GM19099 (cell line): ENCODE data around the gene OMA1.

ENCODE experiments used
- POLR2A ChIP-seq: IDR thresholded peaks from 3 replicates; pipeline ENCODE4 v1.6.1; 2011; ENCODE audit warnings: low read depth; ENCODE audit not compliant: insufficient read length; ENCODE audit errors: extremely low read depth

Gene OMA1

DNA sequence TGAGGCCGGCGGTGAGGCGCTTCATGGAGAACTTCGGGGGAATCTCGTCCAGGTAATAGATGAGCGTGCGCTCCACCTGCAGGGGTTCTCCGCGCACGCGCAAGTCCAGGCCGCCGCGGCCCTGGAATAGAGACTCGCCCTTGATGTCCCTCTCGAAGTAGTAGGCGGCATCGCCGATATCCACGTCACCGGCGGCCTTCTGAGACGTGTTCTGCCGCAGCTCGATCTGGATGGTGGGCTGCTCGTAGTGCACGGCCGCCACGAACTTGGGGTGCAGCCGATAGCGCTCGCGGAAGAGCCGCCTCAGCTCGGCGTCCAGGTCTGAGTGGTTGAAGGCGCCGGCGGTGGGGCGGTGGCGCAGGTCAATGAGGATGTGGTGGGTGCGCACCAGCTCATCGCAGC, 29.8 kb upstream of the OMA1 start:
- no peak for TF ChIP-seq POLR2A

DNA sequence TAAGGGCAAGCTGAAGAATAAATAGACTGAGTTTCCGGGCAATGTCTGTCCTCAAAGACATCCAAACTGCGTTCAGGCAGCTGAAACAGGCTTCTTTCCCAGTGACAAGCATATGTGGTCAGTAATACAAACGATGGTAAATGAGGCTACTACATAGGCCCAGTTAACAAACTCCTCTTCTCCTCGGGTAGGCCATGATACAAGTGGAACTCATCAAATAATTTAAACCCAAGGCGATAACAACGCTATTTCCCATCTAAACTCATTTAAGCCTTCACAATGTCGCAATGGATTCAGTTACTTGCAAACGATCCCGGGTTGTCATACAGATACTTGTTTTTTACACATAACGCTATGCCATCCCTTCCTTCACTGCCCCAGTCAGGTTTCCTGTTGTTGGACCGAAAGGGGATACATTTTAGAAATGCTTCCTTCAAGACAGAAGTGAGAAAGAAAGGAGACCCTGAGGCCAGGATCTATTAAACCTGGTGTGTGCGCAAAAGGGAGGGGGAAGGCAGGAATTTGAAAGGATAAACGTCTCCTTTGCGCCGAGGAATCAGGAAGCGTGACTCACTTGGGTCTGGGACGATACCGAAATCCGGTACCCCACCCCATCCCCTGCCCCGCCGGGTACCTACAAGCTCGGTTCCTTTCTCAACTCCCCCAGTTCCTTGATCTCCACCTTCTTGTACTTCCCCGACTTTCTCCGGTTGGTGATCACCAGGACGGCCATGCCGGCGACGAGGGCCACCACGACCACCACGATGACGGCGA, 29.2 kb upstream of the OMA1 start:
- no peak for TF ChIP-seq POLR2A

DNA sequence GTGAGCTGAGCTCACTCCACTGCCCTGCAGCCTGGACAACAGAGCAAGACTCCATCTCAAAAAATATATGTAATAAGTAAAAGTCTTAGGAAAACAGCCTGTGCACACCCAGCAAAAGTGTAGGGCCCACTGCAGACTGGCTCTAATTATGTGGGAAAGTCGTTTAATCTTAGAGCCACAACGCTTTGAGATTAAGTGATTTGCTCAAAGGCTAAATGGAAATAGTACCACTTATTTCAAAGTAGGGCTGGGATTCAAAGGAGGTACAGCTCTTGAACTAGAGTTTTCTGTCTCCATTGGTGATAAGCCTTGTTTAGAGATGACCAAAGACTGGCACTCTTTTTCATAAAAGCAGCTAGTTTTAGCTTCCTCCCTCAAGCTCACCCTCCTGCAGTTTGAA, 28.3 kb upstream of the OMA1 start:
- no peak for TF ChIP-seq POLR2A

DNA sequence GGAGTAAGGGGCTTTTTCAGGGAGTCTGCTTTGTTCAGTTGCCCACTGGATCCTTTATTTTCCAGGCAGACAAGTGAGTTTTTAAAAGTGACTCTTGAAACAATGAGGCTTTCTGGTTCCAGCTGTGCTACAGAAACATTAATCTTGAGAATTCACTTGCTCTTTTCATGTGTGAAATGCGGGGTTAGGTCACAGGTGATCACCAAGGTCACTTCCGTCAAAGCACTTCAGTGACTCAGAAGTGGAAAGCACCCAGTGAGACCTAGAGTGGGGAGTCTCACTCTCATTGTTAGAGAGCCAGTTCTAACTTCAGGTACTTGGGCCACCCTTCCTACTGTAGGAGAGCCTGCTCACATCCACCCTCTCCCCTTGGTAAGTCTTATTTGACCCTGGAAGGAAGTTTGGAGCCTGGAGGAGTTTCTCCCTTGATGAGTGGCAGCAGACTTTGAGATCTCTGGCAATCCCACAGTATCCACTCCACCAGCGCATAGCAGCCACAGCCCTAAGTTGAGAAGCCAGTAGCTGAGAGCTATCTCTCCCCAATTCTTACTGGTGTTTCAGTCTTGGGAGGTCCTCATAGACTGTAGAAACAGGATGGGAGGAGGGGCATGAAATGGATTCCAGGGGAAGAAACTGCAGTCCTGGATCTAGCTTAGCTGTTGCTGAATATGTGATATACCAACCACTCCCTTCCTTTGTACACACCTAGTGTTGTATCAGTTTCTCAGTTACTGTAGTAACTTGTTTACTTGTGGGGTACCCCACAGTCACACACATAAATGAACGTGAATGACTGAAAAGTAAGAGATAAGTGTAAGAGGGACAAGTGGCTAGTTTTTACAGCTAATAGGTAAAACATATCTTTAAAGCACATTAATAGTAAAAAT, 27.4 kb upstream of the OMA1 start:
- TF ChIP-seq POLR2A: no peak

DNA sequence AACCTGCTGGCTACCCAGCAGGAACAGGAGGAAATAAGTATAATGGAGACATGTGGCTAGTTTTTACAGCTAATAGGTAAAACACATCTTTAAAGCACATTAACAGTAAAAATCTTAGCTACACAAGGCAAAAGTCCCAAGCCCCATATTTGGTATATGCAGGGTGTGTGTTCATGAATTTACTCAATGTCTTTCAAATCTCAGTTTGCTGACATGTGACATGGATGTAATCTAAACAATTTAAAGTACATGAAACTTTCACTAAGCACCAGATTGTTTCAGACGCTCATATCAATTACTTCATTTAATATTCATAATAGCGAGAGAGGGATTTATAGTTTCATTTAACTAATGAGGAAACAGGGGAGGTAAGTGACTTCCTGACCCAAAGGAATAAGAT, 26.6 kb upstream of the OMA1 start:
- TF ChIP-seq POLR2A: no peak

DNA sequence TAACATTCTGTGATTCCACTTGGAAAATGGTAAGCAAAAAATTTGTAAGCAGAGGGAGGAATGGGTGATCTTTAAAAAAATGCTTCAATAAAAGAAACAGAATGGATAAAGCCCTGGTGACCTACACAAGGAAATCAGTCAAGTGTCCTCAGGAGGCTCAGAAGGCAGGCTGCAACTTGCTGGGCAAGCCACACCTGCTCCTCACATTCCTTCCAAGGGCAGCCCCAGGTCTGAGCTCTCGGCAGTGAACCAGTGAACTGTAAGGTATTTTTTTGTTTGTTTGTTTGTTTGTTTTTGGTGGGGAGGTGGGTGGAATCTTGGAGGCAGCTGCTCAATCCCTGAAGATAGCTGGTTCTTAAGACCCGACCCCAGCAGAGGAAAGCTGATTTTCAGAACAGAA, 26.2 kb upstream of the OMA1 start:
- TF ChIP-seq POLR2A: no peak

DNA sequence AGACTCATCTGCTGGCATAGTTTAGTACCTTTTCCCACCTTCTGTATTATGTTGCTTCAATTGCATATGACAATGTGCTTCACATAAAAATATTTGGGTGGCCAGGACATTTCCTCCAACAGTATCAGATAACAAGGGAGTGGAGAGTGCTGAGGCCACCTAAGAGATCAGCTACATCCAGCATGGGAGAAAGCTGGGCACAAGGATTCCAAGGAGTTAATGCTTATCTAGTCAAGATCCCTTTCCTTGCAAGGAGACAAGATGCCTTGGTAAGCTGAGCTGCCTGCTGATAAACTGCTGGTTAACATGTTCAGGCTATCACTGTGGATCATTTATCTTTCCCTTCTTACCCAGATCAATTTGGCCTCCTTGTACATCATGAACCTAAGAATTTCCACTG, 25.1 kb upstream of the OMA1 start:
- no peak for TF ChIP-seq POLR2A

DNA sequence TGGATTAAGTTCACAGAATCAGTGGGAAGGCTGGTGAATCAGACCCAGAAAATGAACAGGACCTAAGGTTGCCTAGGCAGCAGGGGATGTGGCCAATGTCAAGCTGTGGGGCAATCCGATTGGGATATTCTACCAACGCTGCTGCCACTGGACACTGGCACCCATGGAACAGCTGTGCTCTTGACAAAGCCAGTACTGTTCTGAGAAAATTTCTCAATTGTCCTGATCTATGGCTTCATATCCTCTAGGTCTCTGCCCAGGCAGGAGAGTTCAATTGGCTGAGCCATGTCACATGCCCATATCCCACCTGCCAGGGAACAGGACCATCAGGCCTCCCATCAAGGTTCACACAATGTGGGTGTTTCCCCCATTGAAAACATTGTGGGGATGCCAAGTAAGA, 24.3 kb upstream of the OMA1 start:
- no peak for TF ChIP-seq POLR2A

DNA sequence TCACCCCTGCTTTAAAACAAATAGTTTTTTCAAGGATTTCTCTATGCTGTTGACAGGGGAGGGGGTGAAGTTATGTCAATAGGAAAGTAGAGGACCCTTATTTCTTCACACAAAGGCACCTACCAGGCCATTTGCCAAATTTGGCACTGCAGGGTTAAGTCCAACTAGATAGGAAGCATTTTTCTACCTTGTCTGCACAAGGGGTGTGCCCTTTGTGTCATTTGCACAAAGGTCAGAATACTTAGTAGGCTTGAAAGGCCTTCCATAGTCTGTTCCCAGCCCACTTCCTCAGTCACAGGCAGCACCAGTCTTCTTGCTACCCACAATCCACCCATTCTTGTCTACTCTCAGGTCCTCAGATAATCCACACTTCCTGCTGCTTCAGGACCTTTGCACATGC, 23.6 kb upstream of the OMA1 start:
- TF ChIP-seq POLR2A: no peak

DNA sequence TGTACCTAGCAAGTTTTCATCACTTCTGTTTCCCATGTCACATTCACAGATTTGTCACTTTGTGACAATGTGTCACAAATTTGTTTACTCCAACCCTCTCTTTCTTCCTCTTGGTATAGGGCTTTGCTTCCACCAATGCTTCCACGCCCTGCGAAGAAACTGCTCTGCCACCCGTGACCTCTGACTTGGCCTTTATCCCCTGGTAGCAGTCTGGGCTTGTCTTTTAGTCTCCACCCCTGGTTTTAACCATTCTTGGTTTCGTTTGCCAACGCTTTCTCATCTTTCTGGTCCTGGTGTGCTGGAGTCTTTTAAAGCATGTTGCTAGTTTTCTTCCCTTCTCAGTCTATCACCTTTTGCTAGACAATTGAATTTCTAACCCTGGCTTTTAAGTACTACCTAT, 22.4 kb upstream of the OMA1 start:
- TF ChIP-seq POLR2A: no peak

DNA sequence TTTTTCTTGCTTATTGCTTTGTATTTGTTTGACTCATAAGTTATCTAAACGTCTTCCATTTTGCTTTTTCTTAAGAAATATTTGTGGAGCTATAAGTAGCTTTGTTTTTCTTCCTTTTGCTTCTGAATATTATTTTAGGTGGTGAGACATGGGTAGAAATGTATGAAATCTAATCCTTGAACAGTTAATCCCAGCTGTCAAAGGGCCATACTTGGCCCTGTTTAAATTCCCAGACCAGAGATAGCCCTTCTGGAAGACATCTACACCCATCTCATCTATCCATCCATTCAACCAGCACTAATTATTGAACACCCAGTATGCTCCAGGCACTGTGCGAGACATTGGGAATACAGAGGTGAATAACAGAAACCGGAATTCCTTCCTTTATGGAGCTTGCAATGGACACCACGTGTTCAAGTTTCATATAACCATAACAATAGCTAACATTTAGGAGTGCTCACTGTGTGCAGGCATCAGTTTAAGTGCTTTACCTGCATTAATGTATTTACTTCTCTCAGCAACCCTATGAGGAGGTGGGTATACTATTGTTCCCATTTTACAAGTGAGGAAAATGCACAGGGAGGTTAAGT, 21.8 kb upstream of the OMA1 start:
- no peak for TF ChIP-seq POLR2A

DNA sequence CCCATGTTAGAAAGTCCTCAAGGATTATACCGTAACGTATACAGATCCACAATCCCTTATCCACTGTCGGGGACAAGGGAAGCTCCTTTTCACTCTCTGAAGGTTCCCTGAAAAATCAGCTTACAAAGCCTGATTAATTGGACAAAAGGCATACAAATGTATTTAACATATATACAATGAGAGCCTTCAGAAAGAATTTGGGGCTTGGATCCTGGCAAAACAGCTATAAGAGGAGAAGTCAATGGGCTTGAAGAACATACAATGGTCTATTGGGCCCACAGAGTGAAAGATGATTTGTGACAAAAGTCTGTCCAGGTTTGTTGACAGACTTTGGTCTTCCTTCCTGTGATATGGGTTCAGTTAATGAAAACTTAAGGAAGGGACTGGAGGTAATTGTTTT, 19.8 kb upstream of the OMA1 start:
- no peak for TF ChIP-seq POLR2A

DNA sequence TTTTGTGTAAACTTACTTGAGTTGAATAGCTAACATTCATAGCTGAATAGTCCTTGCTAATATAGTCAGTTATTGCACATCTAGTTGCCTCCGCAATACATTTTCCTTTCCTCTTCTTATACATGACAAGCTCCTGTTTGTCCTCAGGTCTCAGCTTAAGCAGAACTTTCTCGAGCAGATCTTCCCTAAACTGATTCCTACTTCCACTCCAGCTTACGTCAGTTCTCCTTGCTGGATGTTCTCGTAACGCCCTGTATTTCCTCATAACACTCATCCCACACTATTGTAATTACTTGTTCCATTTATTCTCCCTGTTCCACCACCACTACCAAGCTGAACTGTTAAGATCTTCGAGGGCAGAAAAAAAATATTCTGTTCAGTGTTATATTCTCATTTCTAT, 15.1 kb upstream of the OMA1 start:
- no peak for TF ChIP-seq POLR2A

DNA sequence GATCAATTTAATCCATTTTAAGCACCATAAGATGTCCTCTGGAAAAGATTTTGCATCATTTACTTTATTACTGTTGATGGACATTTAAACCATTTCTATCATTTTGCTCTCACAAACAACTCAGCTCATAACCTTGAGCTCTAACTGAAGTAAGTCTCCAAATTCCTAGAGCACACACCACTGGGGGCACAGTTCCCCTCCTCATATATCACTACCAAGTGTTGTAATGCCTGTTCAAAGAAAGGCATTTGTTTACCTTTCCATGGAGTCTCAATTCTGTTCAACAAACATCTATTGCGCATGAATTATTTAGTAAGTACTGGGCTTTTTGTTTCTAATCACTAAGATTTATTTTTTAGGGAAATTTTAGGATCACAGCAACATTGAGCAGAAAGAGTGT, 8.9 kb upstream of the OMA1 start:
- TF ChIP-seq POLR2A: no peak

DNA sequence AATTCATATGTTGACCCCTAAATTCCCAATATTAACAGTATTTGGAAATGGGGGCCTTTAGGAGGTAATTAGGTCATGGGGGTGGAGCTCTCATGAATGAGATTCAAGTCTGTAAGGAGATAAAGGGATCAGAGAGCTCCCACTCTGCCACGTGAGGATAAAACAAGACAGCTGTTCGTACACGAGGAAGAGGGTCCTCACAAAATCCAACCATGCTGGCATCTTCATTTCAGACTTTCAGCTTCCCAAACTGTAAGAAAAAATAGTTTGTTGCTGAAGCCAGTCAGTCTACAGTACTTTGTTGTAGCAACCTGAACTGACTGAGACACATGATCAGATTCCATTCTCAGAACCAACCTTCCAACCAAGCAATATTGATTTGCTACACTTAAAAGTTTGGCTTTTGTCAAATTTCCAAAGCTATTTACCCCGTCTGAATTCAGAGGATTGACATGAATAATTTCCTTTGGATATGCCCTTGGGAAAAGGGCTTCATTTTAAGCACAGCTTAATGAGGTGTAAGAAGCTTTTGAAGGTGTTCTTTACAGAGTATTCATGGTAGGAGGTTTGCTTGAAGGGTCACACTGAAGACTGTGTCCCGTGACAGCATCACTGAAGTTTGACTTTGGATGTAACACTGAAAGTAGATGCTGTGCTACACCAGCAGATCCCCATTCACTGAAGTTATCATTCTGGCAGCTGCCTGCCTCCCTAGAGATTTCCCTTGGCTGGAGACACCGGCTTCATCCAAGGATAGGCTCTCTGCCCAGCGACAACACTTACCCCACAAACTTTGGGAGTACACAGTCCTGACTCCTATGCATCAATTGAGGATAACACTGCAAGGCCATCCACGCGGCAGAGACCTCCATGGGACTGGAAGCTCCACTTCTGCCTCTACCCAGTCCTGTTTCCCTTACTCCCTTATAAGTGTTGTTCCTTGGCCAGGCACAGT, 4.9 kb upstream of the OMA1 start:
- no peak for TF ChIP-seq POLR2A
